ENCODE results near the gene PJA2.

PJA2 gene

GRCh38 chr5:109387408-109387974 lies 22.3 kb downstream of the PJA2 start:
- TF ChIP-seq, protein P1, sequence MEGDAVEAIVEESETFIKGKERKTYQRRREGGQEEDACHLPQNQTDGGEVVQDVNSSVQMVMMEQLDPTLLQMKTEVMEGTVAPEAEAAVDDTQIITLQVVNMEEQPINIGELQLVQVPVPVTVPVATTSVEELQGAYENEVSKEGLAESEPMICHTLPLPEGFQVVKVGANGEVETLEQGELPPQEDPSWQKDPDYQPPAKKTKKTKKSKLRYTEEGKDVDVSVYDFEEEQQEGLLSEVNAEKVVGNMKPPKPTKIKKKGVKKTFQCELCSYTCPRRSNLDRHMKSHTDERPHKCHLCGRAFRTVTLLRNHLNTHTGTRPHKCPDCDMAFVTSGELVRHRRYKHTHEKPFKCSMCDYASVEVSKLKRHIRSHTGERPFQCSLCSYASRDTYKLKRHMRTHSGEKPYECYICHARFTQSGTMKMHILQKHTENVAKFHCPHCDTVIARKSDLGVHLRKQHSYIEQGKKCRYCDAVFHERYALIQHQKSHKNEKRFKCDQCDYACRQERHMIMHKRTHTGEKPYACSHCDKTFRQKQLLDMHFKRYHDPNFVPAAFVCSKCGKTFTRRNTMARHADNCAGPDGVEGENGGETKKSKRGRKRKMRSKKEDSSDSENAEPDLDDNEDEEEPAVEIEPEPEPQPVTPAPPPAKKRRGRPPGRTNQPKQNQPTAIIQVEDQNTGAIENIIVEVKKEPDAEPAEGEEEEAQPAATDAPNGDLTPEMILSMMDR (IDR thresholded peaks at IDR 0.05) = no peak

GRCh38 chr5:109378095-109378494 lies 31.7 kb downstream of the PJA2 start:
- TF ChIP-seq, protein P1 (IDR thresholded peaks at IDR 0.05) = no peak

GRCh38 chr5:109374625-109375024 lies 35.1 kb downstream of the PJA2 start:
- TF ChIP-seq, protein P1 (IDR thresholded peaks at IDR 0.05) = no peak

- TF ChIP-seq, protein P1 (IDR thresholded peaks at IDR 0.05) = no peak
These were observed 35.8 kb downstream of the PJA2 start for GRCh38 chr5:109373932-109374331.

DNA sequence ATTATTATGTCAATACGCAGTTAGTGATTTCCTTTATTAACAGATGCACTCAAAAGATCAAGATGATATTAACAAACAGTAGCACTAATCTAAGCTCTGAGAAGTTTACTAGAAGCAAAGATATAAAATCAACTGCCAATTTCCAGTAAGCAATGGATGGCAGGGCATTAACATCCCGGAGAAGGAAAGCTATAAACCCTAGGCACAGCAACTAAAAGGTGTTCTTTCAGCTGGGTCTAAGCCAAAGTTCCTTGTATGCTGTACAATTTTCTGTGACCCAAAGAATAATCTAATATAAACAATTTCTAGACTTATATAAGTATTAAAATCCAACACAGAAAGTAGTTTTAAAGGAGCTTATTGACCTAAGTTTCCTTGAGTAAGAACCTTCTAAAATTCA lies 39.4 kb downstream of the PJA2 start:
- TF ChIP-seq, protein P1 (IDR thresholded peaks at IDR 0.05) = no peak

DNA sequence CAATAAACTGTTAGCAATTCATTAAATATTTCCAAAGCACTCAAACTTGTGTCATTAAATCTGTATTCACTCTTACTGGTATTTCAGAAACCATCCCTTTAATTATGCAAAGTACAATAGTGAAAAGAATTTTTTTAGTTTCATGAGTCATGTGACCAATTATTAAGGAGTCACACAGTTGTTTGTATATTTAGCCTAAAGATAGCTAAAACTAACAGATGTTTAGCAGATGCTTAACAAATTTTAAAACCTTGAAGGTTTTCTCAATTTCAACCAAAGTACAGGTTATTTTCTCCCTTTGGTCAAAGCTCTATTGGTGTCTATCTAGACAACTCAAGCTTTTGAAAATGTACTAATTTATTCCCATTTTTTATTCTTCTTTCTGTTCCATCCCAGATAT lies 44.1 kb downstream of the PJA2 start:
- TF ChIP-seq, protein P1 (IDR thresholded peaks at IDR 0.05) = no peak

DNA sequence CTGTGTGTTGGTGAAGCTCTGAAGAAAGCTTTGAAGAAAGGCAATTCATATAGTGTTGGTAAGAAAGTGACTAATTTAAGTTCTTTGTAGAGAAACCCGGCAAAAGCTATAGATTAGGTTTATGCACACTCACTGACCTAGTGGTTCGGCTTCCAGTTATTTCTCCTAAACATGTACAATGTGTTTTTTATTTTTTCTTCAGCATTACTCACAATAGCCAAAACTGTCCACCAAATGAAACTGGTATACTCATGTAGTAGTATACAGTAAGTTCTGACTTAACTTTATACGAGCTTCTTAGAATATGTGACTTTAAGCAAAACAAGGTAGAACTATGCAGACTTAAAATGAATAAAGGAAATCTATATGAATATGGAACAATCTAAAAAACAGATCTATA lies 44.8 kb downstream of the PJA2 start:
- TF ChIP-seq, protein P1 (IDR thresholded peaks at IDR 0.05) = no peak

DNA sequence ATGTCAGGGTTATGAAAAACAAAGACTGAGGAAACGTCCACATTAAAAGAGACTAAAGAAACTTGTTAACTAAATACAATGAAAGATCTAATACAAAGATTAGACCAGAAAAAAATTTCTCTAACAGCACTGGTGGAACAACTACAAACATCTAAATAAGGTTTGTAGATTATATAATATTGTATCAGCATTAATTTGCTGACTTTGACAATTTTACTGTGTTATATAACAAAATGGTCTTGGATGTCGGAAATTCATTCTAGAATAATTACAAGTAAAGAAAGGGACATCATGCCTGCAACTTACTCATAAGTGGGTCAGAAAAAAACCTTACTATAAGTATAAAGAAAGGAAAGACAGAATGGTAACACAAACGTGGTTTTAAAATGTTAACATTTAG lies 50.1 kb downstream of the PJA2 start:
- TF ChIP-seq, protein P1 (IDR thresholded peaks at IDR 0.05) = no peak

All from LNCAP (cell line).